K562 (cell line): ENCODE data around the gene NRM. TPM values are rescaled to one million over a fixed set of nuclear protein-coding genes. Genes with fewer than 3 reads are reported as not detected.

Experiments
- BCOR ChIP-seq: fragments of 450-650 bp; IDR thresholded peaks from 2 replicates; pipeline ENCODE4 v1.6.1; 2016
- BDP1 ChIP-seq: IDR thresholded peaks from 3 replicates; pipeline ENCODE4 v1.6.1; 2011; ENCODE audit not compliant: insufficient read length, insufficient read depth
- CBFA2T3 ChIP-seq: fragments of 450-650 bp; IDR thresholded peaks from 2 replicates; pipeline ENCODE4 v1.6.1; 2017
- CCNT2 ChIP-seq: IDR thresholded peaks from 2 replicates; pipeline ENCODE4 v1.6.1; 2011; ENCODE audit warnings: borderline replicate concordance, low read depth, mild to moderate bottlenecking, moderate library complexity, mixed read lengths, low read length; ENCODE audit not compliant: insufficient read length; ENCODE audit errors: extremely low read depth
- CEBPG ChIP-seq, 3 experiments: fragments of 200-800 bp in 1 of 3; sonication (Bioruptor generic) in 1 of 3; sonication (generic) in 1 of 3; formaldehyde crosslinking in 1 of 3; IDR thresholded peaks in 2 of 3; conservative IDR thresholded peaks in 1 of 3; 2 replicates each; pipeline versions ENCODE4 v1.6.1 to v1.8.0; 2016 to 2022; ENCODE audit warnings: missing compliant biosample characterization in 2 of 3, missing genetic modification characterization in 2 of 3, mild to moderate bottlenecking in 1 of 3, missing genetic modification reagents in 1 of 3
- CREB5 ChIP-seq: fragments of 250-450 bp; sonication (Bioruptor Pico); IDR thresholded peaks from 2 replicates; pipeline ENCODE4 v1.5.0; 2020; ENCODE audit warnings: mild to moderate bottlenecking
- ETS1 ChIP-seq: conservative IDR thresholded peaks from 2 replicates; pipeline ENCODE4 v1.6.1; 2011; ENCODE audit warnings: low read depth, mild to moderate bottlenecking, low read length; ENCODE audit not compliant: control insufficient read depth
- HIVEP1 ChIP-seq: fragments of 250-450 bp; sonication (Bioruptor Pico); IDR thresholded peaks from 2 replicates; pipeline ENCODE4 v1.4.0; 2020; ENCODE audit warnings: mild to moderate bottlenecking
- MTA2 ChIP-seq: fragments of 450-650 bp; IDR thresholded peaks from 2 replicates; pipeline ENCODE4 v1.6.1; 2016; ENCODE audit warnings: low read depth
- NCOR1 ChIP-seq: fragments of 450-650 bp; IDR thresholded peaks from 2 replicates; pipeline ENCODE4 v1.6.1; 2016; ENCODE audit warnings: mild to moderate bottlenecking, moderate library complexity
- NFYB ChIP-seq: IDR thresholded peaks from 2 replicates; pipeline ENCODE4 v1.6.1; 2011; ENCODE audit warnings: mild to moderate bottlenecking, moderate library complexity; ENCODE audit not compliant: insufficient read length; ENCODE audit errors: extremely low read depth
- OTX1 ChIP-seq: fragments of 450-650 bp; formaldehyde crosslinking; IDR thresholded peaks from 2 replicates; pipeline ENCODE4 v1.4.0; 2022; ENCODE audit warnings: mild to moderate bottlenecking
- RBM25 ChIP-seq: fragments of 200-400 bp; formaldehyde crosslinking; IDR thresholded peaks from 2 replicates; pipeline ENCODE4 v1.6.1; 2018; ENCODE audit warnings: low read length, low read depth, moderate library complexity; ENCODE audit not compliant: severe bottlenecking
- RBM34 ChIP-seq: fragments of 200-400 bp; formaldehyde crosslinking; IDR thresholded peaks from 2 replicates; pipeline ENCODE4 v1.6.1; 2018; ENCODE audit warnings: low read length, borderline replicate concordance; ENCODE audit not compliant: insufficient read depth
- SLC30A9 ChIP-seq: fragments of 250-450 bp; sonication (Bioruptor Pico); IDR thresholded peaks from 2 replicates; pipeline ENCODE4 v1.8.0; 2022; ENCODE audit warnings: mild to moderate bottlenecking, moderate library complexity
- TAF9B ChIP-seq: fragments of 450-650 bp; IDR thresholded peaks from 2 replicates; pipeline ENCODE4 v1.6.1; 2018; ENCODE audit warnings: mild to moderate bottlenecking; ENCODE audit not compliant: partially characterized antibody
- TFAM ChIP-seq: fragments of 250-450 bp; sonication (Bioruptor Pico); conservative IDR thresholded peaks from 2 replicates; pipeline ENCODE4 v1.5.0; 2021; ENCODE audit warnings: mild to moderate bottlenecking, moderate library complexity
- TOE1 ChIP-seq, 2 experiments: fragments of 450-650 bp in 1 of 2; sonication (generic) in 1 of 2; formaldehyde crosslinking in 1 of 2; IDR thresholded peaks; 2 replicates each; pipeline versions ENCODE4 v1.7.1 to v1.8.0; 2016 to 2022; ENCODE audit warnings: borderline replicate concordance in 2 of 2, mild to moderate bottlenecking in 2 of 2, antibody characterized with exemption in 1 of 2, inconsistent platforms in 1 of 2, low read depth in 1 of 2, missing genetic modification reagents in 1 of 2, moderate library complexity in 1 of 2
- ZBTB7A ChIP-seq: IDR thresholded peaks from 2 replicates; pipeline ENCODE4 v1.6.1; 2011; ENCODE audit warnings: low read depth, mild to moderate bottlenecking, low read length, moderate library complexity, borderline replicate concordance; ENCODE audit not compliant: control insufficient read depth
- ZNF3 ChIP-seq: fragments of 250-450 bp; sonication (Bioruptor Pico); IDR thresholded peaks from 2 replicates; pipeline ENCODE4 v1.5.0; 2021; ENCODE audit warnings: mild to moderate bottlenecking, moderate library complexity
- polyA plus RNA-seq, 8 experiments: library from polyadenylated mRNA; depleted of rRNA in 4 of 8; stranded (reverse) in 5 of 8; unstranded in 3 of 8; fragments of >200 nt; fragmentation: Nextera tagmentation in 2 of 8; fragmentation: Illumina TruSeq in 1 of 8; extraction: Ambion mirVana in 2 of 8; extraction: Trizol in 1 of 8; gene quantifications; 2 replicates each; pipeline versions ENCODE4 v1.2.1 to v1.2.3, GENCODE V29; 2011 to 2014; ENCODE audit warnings: inconsistent platforms in 1 of 8, missing spikeins in 1 of 8
- total RNA-seq, 7 experiments: library from RNA; depleted of rRNA in 6 of 7; stranded (reverse); fragments of >200 nt in 6 of 7; fragmentation: Illumina TruSeq in 2 of 7; extraction: Trizol in 2 of 7; gene quantifications; 2 replicates each; pipeline versions ENCODE4 v1.2.1 to v1.2.3, GENCODE V29; 2011 to 2021; ENCODE audit warnings: low replicate concordance in 1 of 7
- TF ChIP-seq, protein P1 (sequence below): fragments of 450-650 bp; IDR thresholded peaks from 2 replicates; pipeline ENCODE4 v1.6.1; 2017; ENCODE audit warnings: antibody characterized with exemption, mild to moderate bottlenecking

The NRM gene
- total and polyA plus RNA-seq, 9 of the 15 experiments (the other 6 are each of a cell fraction or from before 2014, with no cell fraction given), result 9.7 to 58.2 (median 18.1) TPM

- no peak for TF ChIP-seq TFAM
- TF ChIP-seq BDP1, result no peak
- no peak for TF ChIP-seq RBM34
- TF ChIP-seq ZBTB7A, result peak; percentile 96
- no peak for TF ChIP-seq CEBPG (CRISPR knock-in tag; IDR thresholded peaks at IDR 0.05)
- TF ChIP-seq CEBPG (tag; conservative IDR thresholded peaks at IDR 0.05 in 1 of 2, IDR thresholded peaks at IDR 0.05 in 1 of 2), result no peak
- TF ChIP-seq MTA2, result peak; percentile 61
- TF ChIP-seq BCOR, result peak; percentile 63; the same call in 1 of the 2 replicates
- peak; percentile 83 for TF ChIP-seq CBFA2T3
- TF ChIP-seq RBM25, result no peak
- TF ChIP-seq CREB5 (CRISPR knock-in tag), result peak; percentile 64; the same call in 1 of the 2 replicates
- peak; percentile 76 for TF ChIP-seq OTX1 (CRISPR knock-in tag)
- TF ChIP-seq TAF9B, result no peak
- TF ChIP-seq ZNF3 (CRISPR knock-in tag), result no peak
- peak; percentile 83; the same call in 1 of the 2 replicates for TF ChIP-seq TOE1 (IDR thresholded peaks at IDR 0.05; ENCODE audit: borderline replicate concordance)
- 0 out of 2 replicates have a peak, but pooled peaks have one; percentile 23 for TF ChIP-seq TOE1 (CRISPR knock-in tag; IDR thresholded peaks at IDR 0.05; ENCODE audit: borderline replicate concordance, low read depth)
- no peak for TF ChIP-seq SLC30A9
- TF ChIP-seq ETS1, result peak; percentile 92
- TF ChIP-seq, protein P1, sequence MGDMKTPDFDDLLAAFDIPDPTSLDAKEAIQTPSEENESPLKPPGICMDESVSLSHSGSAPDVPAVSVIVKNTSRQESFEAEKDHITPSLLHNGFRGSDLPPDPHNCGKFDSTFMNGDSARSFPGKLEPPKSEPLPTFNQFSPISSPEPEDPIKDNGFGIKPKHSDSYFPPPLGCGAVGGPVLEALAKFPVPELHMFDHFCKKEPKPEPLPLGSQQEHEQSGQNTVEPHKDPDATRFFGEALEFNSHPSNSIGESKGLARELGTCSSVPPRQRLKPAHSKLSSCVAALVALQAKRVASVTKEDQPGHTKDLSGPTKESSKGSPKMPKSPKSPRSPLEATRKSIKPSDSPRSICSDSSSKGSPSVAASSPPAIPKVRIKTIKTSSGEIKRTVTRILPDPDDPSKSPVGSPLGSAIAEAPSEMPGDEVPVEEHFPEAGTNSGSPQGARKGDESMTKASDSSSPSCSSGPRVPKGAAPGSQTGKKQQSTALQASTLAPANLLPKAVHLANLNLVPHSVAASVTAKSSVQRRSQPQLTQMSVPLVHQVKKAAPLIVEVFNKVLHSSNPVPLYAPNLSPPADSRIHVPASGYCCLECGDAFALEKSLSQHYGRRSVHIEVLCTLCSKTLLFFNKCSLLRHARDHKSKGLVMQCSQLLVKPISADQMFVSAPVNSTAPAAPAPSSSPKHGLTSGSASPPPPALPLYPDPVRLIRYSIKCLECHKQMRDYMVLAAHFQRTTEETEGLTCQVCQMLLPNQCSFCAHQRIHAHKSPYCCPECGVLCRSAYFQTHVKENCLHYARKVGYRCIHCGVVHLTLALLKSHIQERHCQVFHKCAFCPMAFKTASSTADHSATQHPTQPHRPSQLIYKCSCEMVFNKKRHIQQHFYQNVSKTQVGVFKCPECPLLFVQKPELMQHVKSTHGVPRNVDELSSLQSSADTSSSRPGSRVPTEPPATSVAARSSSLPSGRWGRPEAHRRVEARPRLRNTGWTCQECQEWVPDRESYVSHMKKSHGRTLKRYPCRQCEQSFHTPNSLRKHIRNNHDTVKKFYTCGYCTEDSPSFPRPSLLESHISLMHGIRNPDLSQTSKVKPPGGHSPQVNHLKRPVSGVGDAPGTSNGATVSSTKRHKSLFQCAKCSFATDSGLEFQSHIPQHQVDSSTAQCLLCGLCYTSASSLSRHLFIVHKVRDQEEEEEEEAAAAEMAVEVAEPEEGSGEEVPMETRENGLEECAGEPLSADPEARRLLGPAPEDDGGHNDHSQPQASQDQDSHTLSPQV, result no peak
- no peak for TF ChIP-seq NCOR1
- TF ChIP-seq HIVEP1 (CRISPR knock-in tag), result no peak
- no peak for TF ChIP-seq NFYB
- TF ChIP-seq CCNT2, result peak; percentile 84
Observed at GRCh38 chr6:30686908-30687658, 3.7 kb downstream of the NRM start (continued).
